Progenitor cell of endocrine pancreas (in vitro differentiated cells): ENCODE results near the gene CNPY1. TPM values are rescaled to one million over a fixed set of nuclear protein-coding genes. Genes with fewer than 3 reads are reported as not detected.

ENCODE experiments used
- DNase-seq: peaks from one replicate; pipeline ENCODE4 v3.0.0; 2021; ENCODE audit warnings: low spot score; ENCODE audit not compliant: unreplicated experiment
- H3K27ac Mint-ChIP-seq: 2 replicates; pipeline ENCODE4 v1.8.0; 2021; ENCODE audit warnings: mild to moderate bottlenecking, moderate library complexity, mixed read lengths
- H3K27me3 Mint-ChIP-seq: 2 replicates; pipeline ENCODE4 v1.8.0; 2021; ENCODE audit warnings: mixed read lengths
- H3K36me3 Mint-ChIP-seq: 2 replicates; pipeline ENCODE4 v1.8.0; 2022; ENCODE audit warnings: mixed read lengths; ENCODE audit not compliant: insufficient read depth
- H3K4me1 Mint-ChIP-seq: 2 replicates; pipeline ENCODE4 v1.8.0; 2021; ENCODE audit warnings: low read depth, mixed read lengths
- H3K4me3 Mint-ChIP-seq: 2 replicates; pipeline ENCODE4 v1.8.0; 2021; ENCODE audit warnings: low read depth, mild to moderate bottlenecking, moderate library complexity, mixed read lengths
- H3K9me3 Mint-ChIP-seq: 2 replicates; pipeline ENCODE4 v1.8.0; 2021; ENCODE audit warnings: low read depth, mixed read lengths
- CTCF ChIP-seq: fragments of 200-600 bp; sonication (generic); IDR thresholded peaks from one replicate; pipeline ENCODE4 v1.5.0; 2021; ENCODE audit warnings: antibody characterized with exemption, mild to moderate bottlenecking; ENCODE audit not compliant: unreplicated experiment
- total RNA-seq: library from RNA; stranded (reverse); gene quantifications from 2 replicates; pipeline ENCODE4 v1.2.1, GENCODE V29; 2021

The CNPY1 gene
- total RNA-seq, 1 donor from 2014 or later = not detected

- Mint-ChIP-seq H3K9me3 (no peaks in the 10 kb centered on the region), H3K4me1 (no peaks in the 10 kb centered on the region), H3K27me3 (peaks cover 40% of the 10 kb centered on the region), H3K4me3 (no peak overlapping the region), H3K27ac (no peak overlapping the region), H3K36me3 (no peaks in the 10 kb centered on the region)
- TF ChIP-seq CTCF = no peak
- no peak for DNase-seq
These were observed 35.6 kb upstream of the CNPY1 start for GRCh38 chr7:155581954-155582353.

- Mint-ChIP-seq H3K27me3 (peaks cover 40% of the 10 kb centered on the region), H3K4me3 (no peak overlapping the region), H3K27ac (no peak overlapping the region), H3K36me3 (no peaks in the 10 kb centered on the region), H3K9me3 (no peaks in the 10 kb centered on the region), H3K4me1 (peaks cover 4% of the 10 kb centered on the region)
- TF ChIP-seq CTCF = no peak
- no peak for DNase-seq
These were observed 34.9 kb upstream of the CNPY1 start for GRCh38 chr7:155581107-155581830.

DNA sequence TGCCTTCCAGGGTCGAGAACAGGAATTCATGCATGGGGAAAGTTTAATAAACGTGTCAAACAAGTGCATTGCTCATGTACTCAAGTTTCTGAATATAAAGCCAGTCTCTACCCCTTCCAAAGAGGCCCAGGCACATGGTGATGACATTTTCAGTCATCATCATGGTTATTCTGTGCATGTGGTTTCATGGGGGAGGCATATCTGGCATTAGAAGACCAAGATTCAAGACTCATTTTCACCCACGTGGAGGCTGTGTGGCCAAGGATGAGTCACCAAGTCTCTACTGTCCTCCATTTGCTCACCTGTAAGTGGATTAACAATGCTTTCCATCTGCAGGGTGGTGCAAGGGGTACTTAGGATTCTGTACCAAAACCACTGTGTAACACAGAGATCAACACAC lies 34.0 kb upstream of the CNPY1 start:
- Mint-ChIP-seq H3K9me3 (no peaks in the 10 kb centered on the region), H3K36me3 (no peaks in the 10 kb centered on the region), H3K27ac (no peak overlapping the region), H3K4me1 (peaks cover 6% of the 10 kb centered on the region), H3K27me3 (peaks cover 37% of the 10 kb centered on the region), H3K4me3 (no peak overlapping the region)
- no peak for DNase-seq
- TF ChIP-seq CTCF = no peak

DNA sequence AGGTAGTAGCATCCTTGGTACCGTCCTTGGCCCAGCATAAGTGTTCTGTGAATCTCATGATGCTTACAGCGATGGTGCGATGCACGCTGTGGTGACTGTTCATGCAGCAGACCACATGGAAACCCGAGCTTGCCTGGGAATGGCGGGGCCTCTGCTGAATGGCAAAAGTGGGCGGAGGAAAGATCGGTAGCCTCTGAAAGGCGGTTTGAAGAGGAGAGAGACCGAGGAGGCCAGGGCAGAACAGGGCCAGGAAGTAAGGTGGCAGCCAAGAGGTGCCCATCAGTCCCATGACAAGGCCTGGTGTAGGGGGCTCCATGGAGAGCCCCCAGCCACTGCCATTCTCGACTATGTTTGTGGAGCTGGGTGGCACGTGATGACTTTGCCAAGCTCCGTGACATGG lies 33.2 kb upstream of the CNPY1 start:
- TF ChIP-seq CTCF = no peak
- Mint-ChIP-seq H3K36me3 (no peaks in the 10 kb centered on the region), H3K4me3 (no peak overlapping the region), H3K27ac (peak overlapping the region; percentile 45), H3K27me3 (peaks cover 33% of the 10 kb centered on the region), H3K9me3 (no peaks in the 10 kb centered on the region), H3K4me1 (peaks cover 6% of the 10 kb centered on the region)
- no peak for DNase-seq

GRCh38 chr7:155578016-155578415 lies 31.7 kb upstream of the CNPY1 start:
- Mint-ChIP-seq H3K4me3 (no peak overlapping the region), H3K27me3 (peaks cover 32% of the 10 kb centered on the region), H3K27ac (no peak overlapping the region), H3K36me3 (no peaks in the 10 kb centered on the region), H3K4me1 (peaks cover 6% of the 10 kb centered on the region), H3K9me3 (no peaks in the 10 kb centered on the region)
- TF ChIP-seq CTCF = no peak
- no peak for DNase-seq
